Measurements from ENCODE around the gene APOL4. TPM values are rescaled to one million over a fixed set of nuclear protein-coding genes. Genes with fewer than 3 reads are reported as not detected.

The APOL4 gene
- total RNA-seq, 2 experiments from 2014 or later: not detected

- no peaks in the 10 kb centered on the region for H3K36me3 Mint-ChIP-seq (ENCODE audit: low read depth)
- ChIA-PET CTCF (interaction anchor here (0.8 to 1.8 kb wide), 4 partner anchors 22 to 292 kb away, joined by 3 to 8 read pairs (median 4); no protein-coding TSS in a partner anchor), POLR2A (no interaction called here)
- DNase-seq (peak in 13 of 14 experiments; percentile 6 to 64 (median 23)), ATAC-seq (ENCODE audit: poor library complexity) (peak; percentile 39)
- Histone ChIP-seq H3K27ac (ENCODE audit: low read depth in 1 of 2, low read length in 2 of 2) (no peak overlapping the region), H3K27me3 (ENCODE audit: control insufficient read depth in 1 of 2, insufficient read depth in 2 of 2, low read length in 2 of 2) (no peaks in the 10 kb centered on the region), H3K4me3 (ENCODE audit: low read length) (no peak overlapping the region), H3K4me1 (ENCODE audit: insufficient read depth, low read length) (peaks cover 9% of the 10 kb centered on the region), H3K9me3 (ENCODE audit: control insufficient read depth in 1 of 2, insufficient read depth in 1 of 2, low read length in 2 of 2) (no peaks in the 10 kb centered on the region), H3K36me3 (ENCODE audit: insufficient read depth, low read length) (no peaks in the 10 kb centered on the region)
- no peak overlapping the region for H3K27ac Mint-ChIP-seq
- H3K4me1 Mint-ChIP-seq (ENCODE audit: low read depth): peaks cover 6% of the 10 kb centered on the region
- no peaks in the 10 kb centered on the region for H3K9me3 Mint-ChIP-seq
- H3K4me3 Mint-ChIP-seq: no peak overlapping the region
- TF ChIP-seq CTCF (IDR thresholded peaks at IDR 0.05): peak; percentile 53
- peaks cover 18% of the 10 kb centered on the region for H3K27me3 Mint-ChIP-seq
- intact Hi-C loops (cut with DNase I, micrococcal nuclease): loop anchor here (1.0 to 10.0 kb wide), 4 partner anchors 80 to 292 kb away; no protein-coding TSS in a partner anchor
These were observed 6.6 kb downstream of the APOL4 start for GRCh38 chr22:36194971-36195370.

DNA sequence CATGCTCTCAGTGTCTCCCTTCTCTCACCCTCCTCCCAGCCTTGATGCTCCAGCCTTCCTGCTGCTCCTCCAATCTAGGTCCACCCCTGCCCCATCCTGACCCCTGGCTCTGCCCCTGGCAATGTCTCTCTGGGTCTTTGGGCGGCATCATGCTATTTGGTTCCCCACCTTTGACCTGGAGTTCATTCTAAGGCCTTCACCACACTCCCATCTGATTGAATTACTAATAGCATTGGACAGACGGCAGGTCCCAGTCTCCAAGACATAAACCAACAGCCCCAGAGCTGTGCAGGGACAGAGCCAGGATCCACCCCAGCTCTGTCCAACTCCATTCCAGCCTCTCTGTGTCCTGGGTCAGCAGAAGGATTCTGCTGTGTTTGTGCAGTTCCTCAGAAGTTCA is 7.2 kb downstream of the APOL4 start:
- CTCF ChIA-PET: interaction anchor here (0.8 to 1.8 kb wide), 4 partner anchors 23 to 292 kb away, joined by 3 to 8 read pairs (median 4); no protein-coding TSS in a partner anchor
- POLR2A ChIA-PET: no interaction called here
- no peak for TF ChIP-seq CTCF (IDR thresholded peaks at IDR 0.05)
- Mint-ChIP-seq H3K4me3 (no peak overlapping the region), H3K27ac (no peak overlapping the region), H3K9me3 (no peaks in the 10 kb centered on the region), H3K4me1 (ENCODE audit: low read depth) (peaks cover 6% of the 10 kb centered on the region), H3K27me3 (peaks cover 18% of the 10 kb centered on the region), H3K36me3 (ENCODE audit: low read depth) (no peaks in the 10 kb centered on the region)
- no peak for ATAC-seq (ENCODE audit: poor library complexity)
- Histone ChIP-seq H3K27ac (ENCODE audit: low read depth in 1 of 2, low read length in 2 of 2) (no peak overlapping the region), H3K4me1 (ENCODE audit: insufficient read depth, low read length) (peaks cover 9% of the 10 kb centered on the region), H3K36me3 (ENCODE audit: insufficient read depth, low read length) (no peaks in the 10 kb centered on the region), H3K9me3 (ENCODE audit: control insufficient read depth in 1 of 2, insufficient read depth in 1 of 2, low read length in 2 of 2) (no peaks in the 10 kb centered on the region), H3K27me3 (ENCODE audit: control insufficient read depth in 1 of 2, insufficient read depth in 2 of 2, low read length in 2 of 2) (peaks cover 0 to 2% of the 10 kb centered on the region in 2 experiments), H3K4me3 (ENCODE audit: low read length) (no peak overlapping the region)
- intact Hi-C loops (cut with DNase I, micrococcal nuclease): loop anchor here in 1 of 2 experiments (2.0 to 10.0 kb wide), 2 partner anchors 80 to 292 kb away; no protein-coding TSS in a partner anchor
- no peak for DNase-seq

DNA sequence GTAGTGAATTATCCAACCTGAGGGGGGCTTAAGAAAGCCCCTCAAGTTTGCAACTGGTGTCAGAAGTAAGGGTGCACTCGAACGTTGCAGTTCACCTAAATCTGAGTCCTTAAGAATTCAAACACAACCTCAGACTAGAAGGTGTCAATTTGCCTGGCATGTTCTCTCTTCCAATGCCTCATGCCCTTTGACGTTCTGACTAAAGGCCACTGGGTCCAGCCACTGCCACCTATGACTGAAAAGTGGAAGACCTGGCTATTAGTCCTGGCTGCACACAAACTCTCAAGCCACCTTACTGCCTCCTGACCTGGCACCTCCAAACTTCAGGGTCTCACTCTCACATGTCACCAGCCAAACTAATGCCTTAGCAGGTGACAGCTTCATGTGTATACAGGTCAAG is 8.0 kb downstream of the APOL4 start:
- intact Hi-C loops (cut with DNase I, micrococcal nuclease): loop anchor here in 1 of 2 experiments (10.0 kb wide), 1 partner anchor 81 kb away; no protein-coding TSS in a partner anchor
- peaks cover 17% of the 10 kb centered on the region for H3K27me3 Mint-ChIP-seq

More for the DNA sequence above, 8.0 kb downstream of the APOL4 start:
- no peak for TF ChIP-seq CTCF (IDR thresholded peaks at IDR 0.05)
- no peaks in the 10 kb centered on the region for H3K36me3 ChIP-seq (ENCODE audit: insufficient read depth, low read length)
- no peak overlapping the region for H3K4me3 ChIP-seq (ENCODE audit: low read length)
- peaks cover 6% of the 10 kb centered on the region for H3K4me1 Mint-ChIP-seq (ENCODE audit: low read depth)
- no peaks in the 10 kb centered on the region for H3K9me3 ChIP-seq (ENCODE audit: control insufficient read depth in 1 of 2, insufficient read depth in 1 of 2, low read length in 2 of 2)
- peaks cover 0 to 2% of the 10 kb centered on the region in 2 experiments for H3K27me3 ChIP-seq (ENCODE audit: control insufficient read depth in 1 of 2, insufficient read depth in 2 of 2, low read length in 2 of 2)
- H3K27ac Mint-ChIP-seq: no peak overlapping the region
- no peaks in the 10 kb centered on the region for H3K36me3 Mint-ChIP-seq (ENCODE audit: low read depth)
- POLR2A ChIA-PET: no interaction called here
- peaks cover 9% of the 10 kb centered on the region for H3K4me1 ChIP-seq (ENCODE audit: insufficient read depth, low read length)
- no peaks in the 10 kb centered on the region for H3K9me3 Mint-ChIP-seq
- no peak overlapping the region for H3K27ac ChIP-seq (ENCODE audit: low read depth in 1 of 2, low read length in 2 of 2)
- no peak overlapping the region for H3K4me3 Mint-ChIP-seq
- CTCF ChIA-PET: no interaction called here
- ATAC-seq (ENCODE audit: poor library complexity) (no peak), DNase-seq (no peak)
